ENCODE measurements around the gene EPHA7. TPM values are rescaled to one million over a fixed set of nuclear protein-coding genes. Genes with fewer than 3 reads are reported as not detected.

The EPHA7 gene
- total RNA-seq, result 0.24 TPM in 1 of 2 replicates, not detected in the other

GRCh38 chr6:93419304-93420162 lies at the start of gene EPHA7:
Gene EPHA7 (minus strand): TSS chr6:93419559. CDS start chr6:93419341, 218 bp downstream.

